NCI-H2171 (cell line): ENCODE measurements around the gene PEAK3.
"Not testable (repeated sequence)": the region's sequence is repeated elsewhere in the genome, so short reads cannot be mapped to it uniquely, and the experiment has no call there.

ENCODE experiments used
- DNase-seq: peaks from one replicate; lab custom pipeline; 2025; lab: John Stamatoyannopoulos, UW

Gene PEAK3

DNA sequence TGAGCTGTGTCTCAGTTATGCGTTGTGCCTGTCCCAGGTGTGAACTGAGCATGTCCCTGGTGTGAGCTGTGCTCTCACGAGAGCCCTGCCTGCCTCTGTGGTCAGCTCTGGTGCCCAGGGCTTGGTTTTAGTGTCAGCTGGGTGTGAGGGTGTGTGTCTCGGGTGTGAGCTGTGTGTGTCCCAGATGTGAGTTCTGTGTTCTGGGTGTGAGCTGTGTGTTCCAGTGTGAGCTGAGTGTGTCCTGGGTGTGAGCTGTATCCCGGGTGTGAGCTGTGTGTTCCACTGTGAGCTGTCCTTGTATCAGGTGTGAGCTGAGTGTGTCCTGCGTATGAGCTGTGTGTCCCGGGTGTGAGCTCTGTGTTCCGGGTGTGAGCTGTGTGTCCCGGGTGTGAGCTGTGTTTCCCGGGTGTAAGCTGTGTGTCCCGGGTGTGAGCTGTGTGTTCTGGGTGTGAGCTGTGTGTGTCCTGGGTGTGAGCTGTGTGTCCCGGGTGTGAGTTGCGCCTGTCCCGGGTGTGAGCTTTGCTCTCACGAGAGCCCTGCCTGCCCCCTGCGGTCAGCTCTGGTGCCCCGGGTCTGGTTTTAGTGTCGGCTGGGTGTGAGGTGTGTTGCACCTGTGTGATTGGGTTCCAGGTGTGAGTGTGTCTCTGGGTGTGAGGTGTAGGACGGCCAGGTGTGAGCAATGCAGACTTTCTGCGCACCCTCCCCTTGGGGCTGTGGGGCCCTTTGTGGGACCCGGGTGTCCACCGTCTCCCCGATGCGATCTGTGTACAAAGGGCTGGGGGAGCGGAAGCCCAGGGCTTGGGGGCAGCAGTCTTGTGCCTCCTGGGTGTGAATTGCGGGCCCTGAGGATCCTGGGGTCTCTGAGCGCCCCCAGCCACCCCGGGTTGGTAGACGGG lies 7.1 kb upstream of the PEAK3 start:
- DNase-seq: no peak

DNA sequence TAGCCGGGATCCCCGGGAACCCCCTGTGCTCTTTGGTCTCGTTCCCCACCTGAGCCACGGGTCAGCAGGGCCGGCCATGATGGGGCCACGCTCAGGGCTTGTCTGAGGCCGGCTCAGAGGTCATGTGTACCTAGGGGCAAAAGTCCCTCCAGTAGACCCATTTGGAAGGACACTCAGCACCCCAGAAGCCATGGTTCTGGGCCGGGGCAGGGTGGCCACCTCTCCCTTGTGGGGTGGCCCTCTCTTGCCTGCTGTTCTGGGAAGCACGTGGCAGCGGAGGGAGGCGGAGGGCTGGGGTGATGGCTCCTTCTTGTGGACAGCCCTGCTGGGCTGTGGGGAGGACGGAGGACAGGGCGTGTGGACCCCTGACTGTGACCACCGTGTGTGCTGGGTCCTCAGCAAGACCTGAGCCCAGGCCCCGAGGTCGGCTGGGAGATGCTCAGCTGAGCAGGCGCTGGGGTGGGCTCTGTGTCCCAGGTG lies 6.4 kb upstream of the PEAK3 start:
- no peak for DNase-seq

DNA sequence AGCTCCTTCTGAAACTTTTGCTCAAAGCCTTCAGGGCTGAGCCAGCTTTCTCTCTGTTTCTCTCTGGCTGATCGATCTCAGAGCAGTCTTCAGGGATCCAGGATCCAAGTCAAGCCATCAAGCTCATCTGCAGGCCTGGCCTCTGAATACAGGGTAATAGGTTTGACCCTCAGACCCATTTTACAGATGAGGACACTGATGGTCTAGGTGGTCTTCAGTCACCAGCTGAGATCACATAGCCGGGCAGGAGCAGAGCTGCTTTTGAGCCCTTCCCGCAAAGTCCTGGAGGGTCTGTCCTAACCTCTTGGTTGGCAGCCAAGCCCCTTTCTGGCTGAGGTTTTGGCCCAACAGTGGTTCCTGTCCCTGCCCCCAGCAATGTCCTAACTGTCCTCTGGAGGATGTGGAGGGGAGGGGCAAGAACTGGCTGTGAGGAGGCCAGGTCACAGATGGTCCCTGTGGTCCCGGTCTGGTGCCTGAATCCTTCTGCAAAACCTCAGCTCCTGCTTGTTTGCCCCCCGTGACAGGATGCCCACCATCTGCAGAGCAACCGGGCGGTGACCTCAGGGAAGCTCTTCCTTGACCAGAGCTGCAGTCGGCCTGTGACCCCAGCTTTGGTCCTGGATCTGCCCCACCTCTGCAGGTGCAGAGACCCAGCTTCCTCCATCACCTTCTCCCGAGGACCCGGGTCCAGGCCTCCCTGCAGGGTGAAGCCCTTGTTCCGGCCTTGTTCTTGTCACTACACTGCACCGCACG lies 5.8 kb upstream of the PEAK3 start:
- DNase-seq: no peak

DNA sequence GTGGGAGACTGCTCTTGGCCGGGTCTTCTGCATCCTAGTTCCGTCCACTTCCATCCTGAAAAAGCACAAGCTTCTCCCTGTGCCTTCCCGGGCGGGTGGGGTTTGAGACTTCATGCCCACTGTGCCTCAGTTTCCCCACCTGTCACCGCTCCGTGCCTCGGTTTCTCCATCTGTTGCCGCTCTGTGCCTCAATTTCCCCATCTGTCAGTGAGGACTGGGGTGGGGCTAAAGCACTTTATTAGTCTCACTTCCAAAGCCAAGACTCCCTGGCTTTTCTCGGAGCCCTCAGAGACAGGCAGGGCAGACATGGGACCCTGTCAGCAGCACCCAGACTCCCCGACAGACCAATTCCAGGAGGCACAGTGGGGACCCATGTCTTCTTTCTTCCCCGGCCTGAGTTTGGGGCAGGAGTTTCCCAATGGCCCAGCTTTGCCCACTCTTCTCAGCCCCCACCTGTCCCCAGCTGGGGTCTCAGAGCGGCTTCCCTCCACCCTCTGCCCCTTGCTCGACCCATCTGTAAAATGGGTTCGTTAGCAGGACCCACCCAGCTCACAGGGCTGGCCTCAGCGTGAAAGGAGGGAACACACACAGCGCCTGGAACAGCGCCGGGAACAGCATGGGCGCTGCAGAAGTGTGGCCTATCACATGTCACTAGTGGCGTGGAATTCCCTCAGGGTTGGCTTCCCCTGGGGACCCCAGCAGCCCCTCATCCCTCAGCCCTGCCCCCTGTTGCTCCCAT lies 4.6 kb upstream of the PEAK3 start:
- DNase-seq: no peak

GRCh38 chr19:2283835-2284507 lies 2.0 kb upstream of the PEAK3 start:
- DNase-seq: no peak

GRCh38 chr19:2282862-2283237 lies 875 bp upstream of the PEAK3 start:
- no peak for DNase-seq

DNA sequence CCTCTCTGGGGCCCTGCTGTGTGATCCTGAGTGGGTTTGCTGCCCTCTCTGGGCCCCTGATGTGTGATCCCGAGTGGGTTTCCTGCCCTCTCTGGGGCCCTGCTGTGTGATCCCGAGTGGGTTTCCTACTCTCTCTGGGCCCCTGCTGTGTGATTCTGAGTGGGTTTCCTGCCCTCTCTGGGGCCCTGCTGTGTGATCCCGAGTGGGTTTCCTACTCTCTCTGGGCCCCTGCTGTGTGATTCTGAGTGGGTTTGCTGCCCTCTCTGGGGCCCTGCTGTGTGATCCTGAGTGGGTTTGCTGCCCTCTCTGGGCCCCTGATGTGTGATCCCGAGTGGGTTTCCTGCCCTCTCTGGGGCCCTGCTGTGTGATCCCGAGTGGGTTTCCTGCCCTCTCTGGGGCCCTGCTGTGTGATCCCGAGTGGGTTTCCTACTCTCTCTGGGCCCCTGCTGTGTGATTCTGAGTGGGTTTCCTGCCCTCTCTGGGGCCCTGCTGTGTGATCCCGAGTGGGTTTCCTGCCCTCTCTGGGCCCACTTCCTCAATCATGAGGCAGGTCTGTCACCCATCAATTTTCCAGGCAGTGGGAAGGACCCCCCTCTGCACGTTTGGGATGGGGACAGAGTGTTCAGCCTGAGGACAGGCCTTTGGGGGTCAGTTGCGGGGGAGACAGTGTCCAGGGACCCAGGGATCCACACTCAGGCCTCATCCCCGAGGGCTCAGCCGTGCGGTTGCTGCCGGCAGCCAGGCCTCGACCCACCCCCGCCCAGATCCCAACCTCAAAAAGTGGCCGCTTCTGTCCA lies 512 bp downstream of the PEAK3 start:
- not testable (repeated sequence) for DNase-seq

DNA sequence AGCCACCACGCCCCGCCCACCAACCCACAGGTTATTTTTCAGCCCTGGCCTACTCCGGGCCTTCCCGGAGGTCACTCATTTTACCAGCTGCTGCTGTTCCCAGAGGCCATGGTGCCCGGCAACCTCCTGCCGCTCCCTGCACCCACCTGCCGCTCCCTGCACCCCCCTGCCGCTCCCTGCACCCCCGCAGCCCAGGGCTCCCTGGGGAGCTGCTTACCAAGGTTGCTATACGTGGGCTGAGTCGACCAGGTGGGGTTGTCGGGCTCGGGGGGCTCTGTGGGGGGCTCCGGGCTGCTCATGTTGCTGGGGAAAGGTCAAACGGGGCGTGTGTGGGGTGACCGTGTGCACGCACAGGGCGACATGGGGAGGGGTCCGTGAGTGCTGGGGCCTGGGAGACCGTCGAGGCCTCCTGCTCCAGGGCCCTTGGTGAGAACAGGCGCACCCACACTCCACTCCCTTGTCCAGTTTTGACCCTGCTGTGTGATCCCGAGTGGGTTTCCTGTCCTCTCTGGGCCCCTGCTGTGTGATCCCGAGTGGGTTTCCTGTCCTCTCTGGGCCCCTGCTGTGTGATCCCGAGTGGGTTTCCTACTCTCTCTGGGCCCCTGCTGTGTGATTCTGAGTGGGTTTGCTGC lies 1.2 kb downstream of the PEAK3 start:
- no peak for DNase-seq

- DNase-seq: no peak
Measured at GRCh38 chr19:2278459-2279158, 3.4 kb downstream of the PEAK3 start.

- no peak for DNase-seq
Measured at GRCh38 chr19:2277138-2277537, 4.8 kb downstream of the PEAK3 start.

DNA sequence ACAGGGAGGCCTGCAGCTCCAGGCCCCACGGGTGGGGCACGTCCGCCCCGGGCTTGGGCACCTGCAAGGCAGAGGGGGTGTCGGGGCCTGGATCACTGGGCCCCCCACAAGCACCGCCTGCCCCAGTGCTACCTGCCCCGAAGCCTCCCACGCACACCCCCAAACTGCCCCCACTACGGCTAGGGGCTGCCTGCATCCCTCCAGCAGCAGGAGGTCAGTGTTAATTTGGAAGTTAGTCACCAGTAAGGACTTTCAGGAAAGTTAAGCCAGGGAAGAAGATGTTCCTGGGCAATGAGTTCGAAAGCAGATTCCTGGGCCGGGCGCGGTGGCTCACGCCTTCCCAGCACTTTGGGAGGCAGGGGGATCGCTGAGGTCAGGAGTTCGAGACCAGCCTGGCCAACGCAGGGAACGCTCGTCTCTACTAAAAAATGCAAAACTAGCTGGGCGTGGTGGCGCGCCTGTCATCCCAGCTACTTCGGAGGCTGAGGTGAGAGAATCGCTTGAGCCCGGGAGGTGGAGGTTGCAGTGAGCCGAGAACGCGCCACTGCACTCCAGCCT lies 5.5 kb downstream of the PEAK3 start:
- DNase-seq: no peak

DNA sequence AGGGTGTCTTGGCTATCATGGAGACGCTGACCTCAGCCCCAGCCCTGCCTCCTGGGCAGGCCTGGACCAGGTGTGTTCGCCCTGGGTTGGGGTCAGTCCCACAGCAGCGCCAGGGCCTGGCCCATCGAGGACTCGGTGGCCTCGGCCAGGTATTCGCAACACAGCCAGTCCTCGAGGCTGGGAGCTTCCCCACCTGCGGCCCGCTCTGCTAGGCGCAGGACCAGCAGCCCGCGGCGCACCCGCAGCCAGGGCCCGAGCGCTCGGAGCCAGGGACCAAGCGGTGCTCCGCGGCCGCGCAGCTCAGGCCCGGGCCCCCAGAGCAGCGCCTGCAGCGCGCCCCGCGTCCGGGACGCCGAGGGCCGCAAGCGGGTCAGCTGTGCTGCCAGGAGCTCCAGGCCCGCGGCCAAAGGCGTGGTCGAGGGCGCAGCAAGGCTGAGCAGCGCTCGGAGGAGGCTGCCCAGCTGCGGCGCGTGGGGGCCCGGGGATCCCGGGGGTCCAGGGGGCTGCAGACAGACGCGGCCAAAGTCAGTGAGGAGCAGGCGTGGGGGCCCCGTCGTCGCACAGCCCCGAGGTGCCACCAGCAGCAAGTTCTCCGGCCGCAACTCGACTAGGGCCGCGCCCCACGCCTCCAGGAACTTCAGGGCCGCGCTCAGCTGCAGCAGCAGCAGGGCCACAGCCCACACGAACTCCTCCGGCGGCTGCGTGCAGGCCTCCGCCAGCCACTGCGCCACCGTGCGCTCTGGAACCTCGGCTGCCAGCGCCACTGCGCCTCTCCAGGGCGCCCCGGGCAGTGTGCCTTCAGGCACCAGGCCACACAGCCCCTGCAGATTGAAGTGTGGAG lies 6.2 kb downstream of the PEAK3 start:
- no peak for DNase-seq

DNA sequence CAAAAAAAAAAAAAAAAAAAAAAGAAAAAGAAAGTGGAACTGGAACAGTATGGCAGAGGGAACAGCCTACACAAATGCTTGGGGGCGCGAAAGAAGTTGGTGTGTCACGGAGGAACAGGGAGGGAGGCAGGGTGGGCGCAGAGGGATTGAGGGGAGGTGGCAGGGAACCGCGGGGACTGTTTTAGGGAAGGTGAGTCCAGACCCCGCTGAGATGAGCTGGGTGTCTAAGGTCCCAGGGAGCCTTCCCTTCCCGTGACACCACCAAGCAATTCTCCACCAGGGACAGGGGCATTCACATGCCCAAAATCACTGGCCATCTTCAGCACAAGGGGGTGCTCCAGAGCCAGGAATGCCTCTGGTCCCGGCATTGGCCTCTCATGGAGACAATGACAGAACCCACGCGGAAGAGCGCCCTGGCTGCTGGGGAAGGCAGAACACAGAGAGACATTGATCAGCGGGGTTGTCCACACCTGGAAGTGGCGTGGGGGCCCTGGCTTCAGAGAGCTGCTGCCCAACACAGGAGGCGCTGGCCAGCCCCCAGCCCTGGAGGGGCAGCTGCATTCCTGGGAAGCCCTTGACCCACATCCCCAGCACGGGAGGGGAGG lies 6.9 kb downstream of the PEAK3 start:
- peak; percentile 46 for DNase-seq

GRCh38 chr19:2274185-2274711 lies 7.7 kb downstream of the PEAK3 start:
- no peak for DNase-seq

GRCh38 chr19:2273356-2274184 lies 8.4 kb downstream of the PEAK3 start:
- no peak for DNase-seq

GRCh38 chr19:2271234-2272103 lies 10.5 kb downstream of the PEAK3 start:
- DNase-seq: no peak
